ENCODE results near the gene ARHGEF33. TPM values are rescaled to one million over a fixed set of nuclear protein-coding genes. Genes with fewer than 3 reads are reported as not detected.

Gene ARHGEF33
- total RNA-seq, 1 experiment from 2014 or later = 0.30 TPM

GRCh38 chr2:38933653-38934052 is 44.0 kb downstream of the ARHGEF33 start (continued):
- TF ChIP-seq ZBTB33 (IDR thresholded peaks at IDR 0.05; ENCODE audit: extremely low read depth, insufficient replicate concordance, low read length) = no peak

GRCh38 chr2:38934742-38935141 is 45.1 kb downstream of the ARHGEF33 start:
- ChIA-PET POLR2A (no interaction called here), CTCF (no interaction called here), RAD21 (ENCODE audit: low non-redundant PET in 1 of 2, low total read pairs in 2 of 2, uncharacterized antibody in 2 of 2, unreplicated experiment in 2 of 2) (no interaction called here)
- no peak overlapping the region for H3K9ac ChIP-seq (ENCODE audit: low read length)
- no peaks in the 10 kb centered on the region for H3K9me3 ChIP-seq (ENCODE audit: control insufficient read depth in 1 of 2, insufficient read depth in 1 of 2, low read depth in 1 of 2, low read length in 2 of 2)
- no peaks in the 10 kb centered on the region for H4K20me1 ChIP-seq (ENCODE audit: insufficient read depth)
- TF ChIP-seq ZFX (IDR thresholded peaks at IDR 0.05) = no peak
- TF ChIP-seq REST (IDR thresholded peaks at IDR 0.05; ENCODE audit: low read depth) = no peak
- TF ChIP-seq ZNF274 (IDR thresholded peaks at IDR 0.05; ENCODE audit: low read depth, low read length) = no peak
- no peak for TF ChIP-seq SP1 (IDR thresholded peaks at IDR 0.05; ENCODE audit: low read depth)
- no peak for TF ChIP-seq SRF (IDR thresholded peaks at IDR 0.05; ENCODE audit: low read depth)
- no peak for ATAC-seq
- H2AFZ ChIP-seq (ENCODE audit: low read depth, low read length, poor library complexity, severe bottlenecking) = no peak overlapping the region
- H3K4me1 ChIP-seq (ENCODE audit: control insufficient read depth in 1 of 2, insufficient read depth in 2 of 2, low read length in 2 of 2) = no peaks in the 10 kb centered on the region
- BruUV-seq (replicated peaks) = no TSS peak
- H3K9me2 ChIP-seq (ENCODE audit: insufficient read depth) = no peaks in the 10 kb centered on the region
- no peak overlapping the region for H3K27ac ChIP-seq (ENCODE audit: low read depth, low read length)
- no peak overlapping the region for H3K4me2 ChIP-seq (ENCODE audit: low read length)
- no peaks in the 10 kb centered on the region; the same call in 1 of the 2 replicates for H3K27me3 ChIP-seq (ENCODE audit: insufficient read depth, low read length)
- no peak for DNase-seq (ENCODE audit: low read depth, low spot score)
- H3K36me3 ChIP-seq (ENCODE audit: control insufficient read depth in 1 of 2, insufficient read depth in 2 of 2, low read length in 2 of 2) = no peaks in the 10 kb centered on the region
- H3K79me2 ChIP-seq (ENCODE audit: insufficient read depth, low read length) = no peaks in the 10 kb centered on the region
- no peak overlapping the region for H3K4me3 ChIP-seq (replicated peaks in 1 of 2; ENCODE audit: low read depth in 1 of 2, low read length in 2 of 2)
- intact Hi-C loops (cut with micrococcal nuclease) = no loop called here

Measured in HCT116 (cell line).